NT2/D1 (cell line): ENCODE results near the gene KIF1B.

Experiments
- YY1 ChIP-seq: IDR thresholded peaks from 2 replicates; pipeline ENCODE4 v1.6.1; 2011; ENCODE audit not compliant: insufficient read length, insufficient read depth
- ZNF274 ChIP-seq: IDR thresholded peaks from 2 replicates; pipeline ENCODE4 v1.6.1; 2011; ENCODE audit warnings: mild to moderate bottlenecking, low read depth, low read length

DNA sequence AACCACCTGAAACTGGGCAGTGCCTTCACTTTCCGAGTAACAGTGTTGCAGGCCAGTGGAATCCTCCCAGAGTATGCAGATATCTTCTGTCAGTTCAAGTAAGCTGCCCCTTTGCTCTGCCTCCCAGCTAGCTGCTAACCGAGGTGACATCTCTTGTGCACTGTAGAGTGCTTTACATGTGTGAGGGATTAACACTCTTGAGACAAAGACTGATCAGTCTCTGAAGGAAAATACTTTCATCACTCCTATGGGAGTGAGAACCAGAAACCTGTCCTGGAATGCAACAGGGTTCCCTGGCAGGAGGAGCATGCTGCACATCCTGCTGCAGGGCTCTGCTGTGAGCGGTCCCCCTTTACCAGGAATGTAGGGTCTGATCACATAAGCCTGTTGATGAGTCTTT is 127.1 kb downstream of the KIF1B start:
- TF ChIP-seq ZNF274 (no peak), YY1 (no peak)
